HL-60 (cell line): Measurements from ENCODE around the gene TMEM229A.
"Not testable (repeated sequence)": the region's sequence is repeated elsewhere in the genome, so short reads cannot be mapped to it uniquely, and the experiment has no call there.

Experiments used
- CTCF ChIP-seq: IDR thresholded peaks from one replicate; pipeline ENCODE4 v1.5.1; 2011; ENCODE audit warnings: low read length, control low read depth, inconsistent platforms; ENCODE audit not compliant: insufficient read depth
- POLR2AphosphoS5 ChIP-seq: IDR thresholded peaks from 2 replicates; pipeline ENCODE4 v1.6.1; 2012; ENCODE audit warnings: low read depth
- REST ChIP-seq: IDR thresholded peaks from 2 replicates; pipeline ENCODE4 v1.6.1; 2012; ENCODE audit warnings: low read depth; ENCODE audit not compliant: insufficient replicate concordance
- SPI1 ChIP-seq: IDR thresholded peaks from 2 replicates; pipeline ENCODE4 v1.6.1; 2012; ENCODE audit warnings: low read depth, mild to moderate bottlenecking, borderline replicate concordance

DNA sequence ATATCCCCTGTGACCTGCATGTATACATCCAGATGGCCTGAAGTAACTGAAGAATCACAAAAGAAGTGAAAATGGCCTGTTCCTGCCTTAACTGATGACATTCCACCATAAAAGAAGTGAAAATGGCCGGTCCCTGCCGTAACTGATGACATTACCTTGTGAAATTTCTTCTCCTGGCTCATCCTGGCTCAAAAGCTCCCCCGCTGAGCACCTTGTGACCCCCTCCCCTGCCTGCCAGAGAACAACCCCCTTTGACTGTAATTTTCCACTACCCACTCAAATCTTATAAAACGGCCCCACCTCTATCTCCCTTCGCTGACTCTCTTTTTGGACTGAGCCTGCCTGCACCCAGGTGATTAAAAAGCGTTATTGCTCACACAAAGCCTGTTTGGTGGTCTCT is 24.6 kb downstream of the TMEM229A start:
- TF ChIP-seq CTCF, POLR2AphosphoS5, REST, SPI1: not testable (repeated sequence)
